Measurements from ENCODE around the gene MFN1.

GRCh38 chr3:179309225-179310078 is 38.1 kb upstream of the MFN1 start:
- TF ChIP-seq CTCF (IDR thresholded peaks at IDR 0.05) (no peak), POLR2A (IDR thresholded peaks at IDR 0.05) (no peak)

All from right lobe of liver (tissue), 4 donors.